GM19238 (cell line): ENCODE measurements around the gene SETD6.

Experiments
- DNase-seq: peaks from one replicate; pipeline ENCODE4 v3.0.0; 2011; ENCODE audit warnings: low spot score; ENCODE audit not compliant: insufficient read length

The SETD6 gene

GRCh38 chr16:58493756-58494431 lies 21.4 kb upstream of the SETD6 start:
- no peak for DNase-seq

GRCh38 chr16:58494981-58495520 lies 20.3 kb upstream of the SETD6 start:
- DNase-seq, result peak; percentile 75

- DNase-seq, result no peak
Measured at GRCh38 chr16:58495521-58496331, 19.6 kb upstream of the SETD6 start.

- no peak for DNase-seq
Measured at GRCh38 chr16:58497468-58497867, 17.8 kb upstream of the SETD6 start.

GRCh38 chr16:58497935-58498334 lies 17.4 kb upstream of the SETD6 start:
- no peak for DNase-seq

- DNase-seq, result no peak
Measured at GRCh38 chr16:58498341-58499091, 16.8 kb upstream of the SETD6 start.

GRCh38 chr16:58499092-58499511 lies 16.2 kb upstream of the SETD6 start:
- DNase-seq, result no peak

GRCh38 chr16:58499615-58500351 lies 15.5 kb upstream of the SETD6 start, which contains the start of gene NDRG4:
Gene NDRG4, plus strand, starts transcription at chr16:58500143. Its CDS starts 106 bp downstream, at chr16:58500249.
- DNase-seq, result no peak

GRCh38 chr16:58500430-58501241 lies 14.7 kb upstream of the SETD6 start:
- no peak for DNase-seq

- DNase-seq, result no peak
Measured at GRCh38 chr16:58501242-58502131, 13.8 kb upstream of the SETD6 start.

GRCh38 chr16:58502217-58502921 lies 12.9 kb upstream of the SETD6 start:
- no peak for DNase-seq

GRCh38 chr16:58503166-58503862 lies 12.0 kb upstream of the SETD6 start:
- no peak for DNase-seq

- DNase-seq, result no peak
Measured at GRCh38 chr16:58503863-58504688, 11.2 kb upstream of the SETD6 start.

GRCh38 chr16:58506241-58507194 lies 8.8 kb upstream of the SETD6 start:
- no peak for DNase-seq

- DNase-seq, result no peak
Measured at GRCh38 chr16:58507195-58507962, 7.9 kb upstream of the SETD6 start.
